GM23338 (cell line): ENCODE data around the gene TCF7L2.

Experiments used
- CREB1 ChIP-seq: fragments of 250-450 bp; sonication (Bioruptor Pico); IDR thresholded peaks from 2 replicates; pipeline ENCODE4 v1.5.0; 2020; ENCODE audit warnings: low read depth, mild to moderate bottlenecking, moderate library complexity
- EZH2 ChIP-seq: fragments of 200-600 bp; sonication (generic); IDR thresholded peaks from one replicate; pipeline ENCODE4 v1.8.0; 2017; ENCODE audit warnings: antibody characterized with exemption, mild to moderate bottlenecking, low read depth; ENCODE audit not compliant: unreplicated experiment
- EZH2phosphoT487 ChIP-seq: fragments of 200-600 bp; sonication (generic); IDR thresholded peaks from one replicate; pipeline ENCODE4 v1.8.1; 2018; ENCODE audit warnings: antibody characterized with exemption; ENCODE audit not compliant: unreplicated experiment
- NANOG ChIP-seq: IDR thresholded peaks from 2 replicates; pipeline ENCODE4 v1.6.1; 2016; ENCODE audit warnings: antibody characterized with exemption, borderline replicate concordance
- POLR2AphosphoS5 ChIP-seq: IDR thresholded peaks from 2 replicates; pipeline ENCODE4 v1.6.1; 2016; ENCODE audit warnings: antibody characterized with exemption, low read depth
- REST ChIP-seq: IDR thresholded peaks from one replicate; pipeline ENCODE4 v1.6.1; 2018; ENCODE audit warnings: antibody characterized with exemption; ENCODE audit not compliant: unreplicated experiment
- ZNF114 ChIP-seq: fragments of 250-450 bp; sonication (Bioruptor Pico); IDR thresholded peaks from 2 replicates; pipeline ENCODE4 v1.5.0; 2020; ENCODE audit warnings: mild to moderate bottlenecking, moderate library complexity
- ZNF462 ChIP-seq: fragments of 250-450 bp; sonication (Bioruptor Pico); IDR thresholded peaks from 2 replicates; pipeline ENCODE4 v1.5.0; 2020; ENCODE audit warnings: mild to moderate bottlenecking, moderate library complexity
- TF ChIP-seq, protein P1 (sequence below), 2 experiments: fragments of 200-600 bp in 1 of 2; sonication (generic) in 1 of 2; conservative IDR thresholded peaks; 2 replicates each; pipeline versions ENCODE4 v1.5.1 to v1.6.1; 2016 to 2017; ENCODE audit warnings: antibody characterized with exemption in 2 of 2, low read depth in 2 of 2, mild to moderate bottlenecking in 2 of 2, moderate library complexity in 1 of 2

DNA sequence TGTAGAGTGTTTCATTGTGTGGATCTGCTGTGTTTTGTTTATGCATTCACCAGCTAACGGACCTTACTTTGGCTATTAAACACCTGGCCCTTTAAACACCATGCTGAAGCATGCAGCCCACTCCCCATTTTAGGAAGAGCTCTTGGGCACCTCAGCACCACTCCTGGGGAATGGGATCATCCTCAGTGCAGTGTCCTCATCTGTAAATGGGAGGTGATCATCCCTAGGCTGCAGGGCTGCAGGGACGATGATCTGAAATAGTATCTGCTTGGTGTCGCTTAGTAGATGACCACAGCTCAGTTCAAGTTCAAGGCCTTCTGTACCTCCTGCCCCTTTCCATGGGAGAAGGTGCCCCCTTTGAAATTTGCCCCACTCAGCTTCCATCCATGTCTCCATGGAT is 229.9 kb downstream of the TCF7L2 start:
- TF ChIP-seq EZH2, result no peak
- no peak for TF ChIP-seq ZNF114
- TF ChIP-seq, protein P1, sequence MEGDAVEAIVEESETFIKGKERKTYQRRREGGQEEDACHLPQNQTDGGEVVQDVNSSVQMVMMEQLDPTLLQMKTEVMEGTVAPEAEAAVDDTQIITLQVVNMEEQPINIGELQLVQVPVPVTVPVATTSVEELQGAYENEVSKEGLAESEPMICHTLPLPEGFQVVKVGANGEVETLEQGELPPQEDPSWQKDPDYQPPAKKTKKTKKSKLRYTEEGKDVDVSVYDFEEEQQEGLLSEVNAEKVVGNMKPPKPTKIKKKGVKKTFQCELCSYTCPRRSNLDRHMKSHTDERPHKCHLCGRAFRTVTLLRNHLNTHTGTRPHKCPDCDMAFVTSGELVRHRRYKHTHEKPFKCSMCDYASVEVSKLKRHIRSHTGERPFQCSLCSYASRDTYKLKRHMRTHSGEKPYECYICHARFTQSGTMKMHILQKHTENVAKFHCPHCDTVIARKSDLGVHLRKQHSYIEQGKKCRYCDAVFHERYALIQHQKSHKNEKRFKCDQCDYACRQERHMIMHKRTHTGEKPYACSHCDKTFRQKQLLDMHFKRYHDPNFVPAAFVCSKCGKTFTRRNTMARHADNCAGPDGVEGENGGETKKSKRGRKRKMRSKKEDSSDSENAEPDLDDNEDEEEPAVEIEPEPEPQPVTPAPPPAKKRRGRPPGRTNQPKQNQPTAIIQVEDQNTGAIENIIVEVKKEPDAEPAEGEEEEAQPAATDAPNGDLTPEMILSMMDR (conservative IDR thresholded peaks at IDR 0.05; ENCODE audit: low read depth in 2 of 2), result no peak
- TF ChIP-seq POLR2AphosphoS5, result no peak
- no peak for TF ChIP-seq EZH2phosphoT487
- TF ChIP-seq ZNF462, result no peak
- TF ChIP-seq REST, result no peak
- TF ChIP-seq CREB1 (CRISPR knock-in tag), result no peak
- TF ChIP-seq NANOG, result no peak
